Astrocyte of the cerebellum (primary cell): ENCODE measurements around the gene DNAAF2.

Experiments used
- DNase-seq: peaks from one replicate; pipeline ENCODE4 v3.0.0-alpha.2; 2011; ENCODE audit warnings: low read depth
- H3K4me3 ChIP-seq: 2 replicates; pipeline ENCODE4 v1.5.1; 2011; ENCODE audit warnings: mild to moderate bottlenecking, low read depth, low read length, moderate library complexity
- in situ Hi-C: cut with HindIII; loops from 2 replicates; pipeline ENCODE4 v1.10.0; 2017; ENCODE audit warnings: low sequenced_read_pairs
- TF ChIP-seq, protein P1 (sequence below): IDR thresholded peaks from 2 replicates; pipeline ENCODE4 v1.5.1; 2012; ENCODE audit warnings: low read length, low read depth, moderate library complexity, mild to moderate bottlenecking; ENCODE audit errors: missing control alignments

Gene DNAAF2

GRCh38 chr14:49617852-49618519 lies 17.1 kb downstream of the DNAAF2 start:
- TF ChIP-seq, protein P1, sequence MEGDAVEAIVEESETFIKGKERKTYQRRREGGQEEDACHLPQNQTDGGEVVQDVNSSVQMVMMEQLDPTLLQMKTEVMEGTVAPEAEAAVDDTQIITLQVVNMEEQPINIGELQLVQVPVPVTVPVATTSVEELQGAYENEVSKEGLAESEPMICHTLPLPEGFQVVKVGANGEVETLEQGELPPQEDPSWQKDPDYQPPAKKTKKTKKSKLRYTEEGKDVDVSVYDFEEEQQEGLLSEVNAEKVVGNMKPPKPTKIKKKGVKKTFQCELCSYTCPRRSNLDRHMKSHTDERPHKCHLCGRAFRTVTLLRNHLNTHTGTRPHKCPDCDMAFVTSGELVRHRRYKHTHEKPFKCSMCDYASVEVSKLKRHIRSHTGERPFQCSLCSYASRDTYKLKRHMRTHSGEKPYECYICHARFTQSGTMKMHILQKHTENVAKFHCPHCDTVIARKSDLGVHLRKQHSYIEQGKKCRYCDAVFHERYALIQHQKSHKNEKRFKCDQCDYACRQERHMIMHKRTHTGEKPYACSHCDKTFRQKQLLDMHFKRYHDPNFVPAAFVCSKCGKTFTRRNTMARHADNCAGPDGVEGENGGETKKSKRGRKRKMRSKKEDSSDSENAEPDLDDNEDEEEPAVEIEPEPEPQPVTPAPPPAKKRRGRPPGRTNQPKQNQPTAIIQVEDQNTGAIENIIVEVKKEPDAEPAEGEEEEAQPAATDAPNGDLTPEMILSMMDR: no peak
- DNase-seq: no peak
- in situ Hi-C loops: no loop called here
- no peak overlapping the region for H3K4me3 ChIP-seq

- DNase-seq: no peak
- no peak overlapping the region for H3K4me3 ChIP-seq
- TF ChIP-seq, protein P1: no peak
- in situ Hi-C loops: no loop called here
Observed at GRCh38 chr14:49615776-49616175, 19.3 kb downstream of the DNAAF2 start.

DNA sequence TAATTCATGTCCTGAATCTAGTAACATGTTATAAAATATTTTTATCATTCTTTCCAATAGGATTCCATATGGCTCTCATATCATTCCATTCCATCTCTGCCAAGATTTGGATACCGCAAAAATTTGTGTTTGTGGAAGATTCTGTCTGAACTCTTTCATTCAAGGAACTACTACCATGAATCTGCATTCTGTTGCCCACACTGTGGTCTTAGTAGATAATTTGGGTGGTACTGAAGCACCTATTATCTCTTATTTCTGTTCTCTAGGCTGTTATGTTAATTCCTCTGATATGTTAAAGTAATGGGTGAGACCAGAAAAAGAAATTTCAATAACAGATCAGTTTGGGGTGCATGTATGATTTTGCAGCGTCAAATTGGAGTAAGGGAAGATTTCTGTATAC lies 20.8 kb downstream of the DNAAF2 start:
- TF ChIP-seq, protein P1: no peak
- no peak overlapping the region for H3K4me3 ChIP-seq
- no peak for DNase-seq
- in situ Hi-C loops: no loop called here

DNA sequence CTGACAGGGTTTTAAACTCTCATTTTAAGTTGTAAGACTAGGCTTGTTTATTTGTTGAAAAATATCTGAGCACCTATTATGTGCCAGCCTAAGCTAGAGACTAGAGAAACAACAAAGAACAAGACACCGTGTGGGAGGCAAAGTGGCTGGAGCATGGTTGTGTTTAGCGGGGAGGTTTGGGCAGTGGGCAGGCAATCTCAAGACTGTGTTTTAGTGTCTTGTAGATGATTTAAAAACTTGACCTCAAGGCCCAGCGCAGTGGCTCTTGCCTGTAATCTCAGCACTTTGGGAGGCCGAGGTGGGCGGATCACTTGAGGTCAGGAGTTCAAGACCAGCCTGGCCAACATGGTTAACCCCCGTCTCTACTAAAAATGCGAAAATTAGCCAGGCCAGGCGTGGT lies 22.4 kb downstream of the DNAAF2 start:
- DNase-seq: no peak
- no peak overlapping the region for H3K4me3 ChIP-seq
- in situ Hi-C loops: no loop called here
- TF ChIP-seq, protein P1: no peak

DNA sequence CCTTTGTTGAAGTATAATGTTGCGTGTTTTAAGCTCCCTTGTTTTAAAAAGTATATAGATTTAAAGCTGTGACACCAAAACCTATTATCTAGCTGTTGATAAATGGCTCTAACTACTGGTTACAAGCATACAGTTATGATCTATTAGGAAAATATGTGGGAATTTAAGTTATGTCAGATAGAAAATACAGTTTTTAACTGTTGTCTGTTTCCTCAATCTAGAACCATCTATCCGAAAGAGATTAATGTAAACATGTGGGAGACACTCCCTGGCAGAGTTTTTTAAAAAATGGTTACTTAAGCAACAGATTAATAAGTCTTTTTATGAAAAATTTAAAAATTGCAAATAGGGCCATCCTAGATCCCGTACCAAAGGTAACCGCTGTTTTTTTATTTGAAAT lies 22.8 kb downstream of the DNAAF2 start:
- H3K4me3 ChIP-seq: no peak overlapping the region
- TF ChIP-seq, protein P1: no peak
- in situ Hi-C loops: no loop called here

DNA sequence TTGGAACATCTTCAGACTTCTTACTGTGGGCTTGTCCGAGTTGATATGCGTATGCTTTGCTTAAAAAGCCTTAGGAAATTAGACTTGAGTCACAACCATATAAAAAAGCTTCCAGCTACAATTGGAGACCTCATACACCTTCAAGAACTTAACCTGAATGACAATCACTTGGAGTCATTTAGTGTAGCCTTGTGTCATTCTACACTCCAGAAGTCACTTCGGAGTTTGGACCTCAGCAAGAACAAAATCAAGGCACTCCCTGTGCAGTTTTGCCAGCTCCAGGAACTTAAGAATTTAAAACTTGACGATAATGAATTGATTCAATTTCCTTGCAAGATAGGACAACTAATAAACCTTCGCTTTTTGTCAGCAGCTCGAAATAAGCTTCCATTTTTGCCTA lies 27.5 kb downstream of the DNAAF2 start:
- in situ Hi-C loops: no loop called here
- TF ChIP-seq, protein P1: no peak
- DNase-seq: no peak
- no peak overlapping the region for H3K4me3 ChIP-seq

More for the DNA sequence above, 22.8 kb downstream of the DNAAF2 start:
- no peak for DNase-seq
